Loucy (cell line): Measurements from ENCODE around the gene ROBO1.

Experiments
- EZH2phosphoT487 ChIP-seq: fragments of 200-600 bp; IDR thresholded peaks from 2 replicates; pipeline ENCODE4 v1.6.1; 2018; ENCODE audit warnings: antibody characterized with exemption, mild to moderate bottlenecking, moderate library complexity, borderline replicate concordance
- TF ChIP-seq, protein P1 (sequence below): fragments of 200-600 bp; sonication (generic); conservative IDR thresholded peaks from 2 replicates; pipeline ENCODE4 v1.5.1; 2014; ENCODE audit warnings: mild to moderate bottlenecking, antibody characterized with exemption, low read length

GRCh38 chr3:78988324-78988723, 779.5 kb downstream of the ROBO1 start:
- TF ChIP-seq, protein P1, sequence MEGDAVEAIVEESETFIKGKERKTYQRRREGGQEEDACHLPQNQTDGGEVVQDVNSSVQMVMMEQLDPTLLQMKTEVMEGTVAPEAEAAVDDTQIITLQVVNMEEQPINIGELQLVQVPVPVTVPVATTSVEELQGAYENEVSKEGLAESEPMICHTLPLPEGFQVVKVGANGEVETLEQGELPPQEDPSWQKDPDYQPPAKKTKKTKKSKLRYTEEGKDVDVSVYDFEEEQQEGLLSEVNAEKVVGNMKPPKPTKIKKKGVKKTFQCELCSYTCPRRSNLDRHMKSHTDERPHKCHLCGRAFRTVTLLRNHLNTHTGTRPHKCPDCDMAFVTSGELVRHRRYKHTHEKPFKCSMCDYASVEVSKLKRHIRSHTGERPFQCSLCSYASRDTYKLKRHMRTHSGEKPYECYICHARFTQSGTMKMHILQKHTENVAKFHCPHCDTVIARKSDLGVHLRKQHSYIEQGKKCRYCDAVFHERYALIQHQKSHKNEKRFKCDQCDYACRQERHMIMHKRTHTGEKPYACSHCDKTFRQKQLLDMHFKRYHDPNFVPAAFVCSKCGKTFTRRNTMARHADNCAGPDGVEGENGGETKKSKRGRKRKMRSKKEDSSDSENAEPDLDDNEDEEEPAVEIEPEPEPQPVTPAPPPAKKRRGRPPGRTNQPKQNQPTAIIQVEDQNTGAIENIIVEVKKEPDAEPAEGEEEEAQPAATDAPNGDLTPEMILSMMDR: peak; percentile 15; the same call in 1 of the 2 replicates
- no peak for TF ChIP-seq EZH2phosphoT487
